D341Med (cell line): ENCODE data around the gene HADH.
A peak's percentile ranks its signal among the peaks of the same experiment; 100 is the strongest.

Experiments used
- DNase-seq: peaks from one replicate; pipeline ENCODE4 v3.0.0; 2012; ENCODE audit warnings: low spot score

Gene HADH

GRCh38 chr4:108058685-108059440 lies 69.2 kb downstream of the HADH start:
- DNase-seq = no peak

GRCh38 chr4:108060164-108060563 lies 70.5 kb downstream of the HADH start:
- DNase-seq = peak; percentile 61

- no peak for DNase-seq
These were observed 71.1 kb downstream of the HADH start for GRCh38 chr4:108060686-108061321.

DNA sequence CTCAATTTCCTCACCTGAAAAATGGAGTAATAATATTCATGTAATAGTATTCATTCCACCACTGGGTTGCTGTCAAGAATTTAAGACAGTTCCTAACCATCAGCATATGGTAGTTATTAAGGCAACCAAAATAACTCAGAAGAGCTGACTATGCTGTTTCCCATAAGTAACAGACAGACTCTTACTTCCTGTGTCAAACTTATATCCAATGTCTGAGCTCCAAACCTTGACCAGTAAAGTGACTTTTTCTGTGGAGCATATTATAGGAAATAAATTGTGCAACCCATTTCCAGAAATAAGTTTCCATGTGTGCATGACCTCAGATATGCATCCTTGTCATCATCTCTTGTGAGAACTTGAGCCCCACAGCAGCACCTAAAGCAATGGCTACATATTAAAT lies 78.8 kb downstream of the HADH start:
- DNase-seq = no peak

GRCh38 chr4:108070775-108071174 lies 81.1 kb downstream of the HADH start:
- DNase-seq = no peak

DNA sequence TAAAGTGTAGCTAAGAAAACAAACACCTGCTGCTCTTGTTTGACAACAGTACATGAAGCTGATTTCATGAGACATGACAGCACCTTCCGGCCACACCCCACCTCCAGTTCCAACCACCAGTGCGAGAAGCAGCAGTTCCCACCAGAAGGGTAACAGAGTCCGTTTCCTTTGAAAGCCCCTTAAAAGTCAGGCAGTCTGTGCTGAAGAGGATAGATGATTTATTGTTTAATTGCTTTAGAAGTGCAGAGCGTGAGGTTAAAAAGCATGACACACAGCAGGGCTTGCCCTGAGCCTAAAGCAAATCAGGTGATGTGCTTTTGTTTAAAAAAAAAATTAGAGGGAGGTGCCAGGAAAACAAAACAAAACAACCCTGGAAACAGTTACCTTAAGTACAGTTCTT lies 82.6 kb downstream of the HADH start:
- DNase-seq = no peak

DNA sequence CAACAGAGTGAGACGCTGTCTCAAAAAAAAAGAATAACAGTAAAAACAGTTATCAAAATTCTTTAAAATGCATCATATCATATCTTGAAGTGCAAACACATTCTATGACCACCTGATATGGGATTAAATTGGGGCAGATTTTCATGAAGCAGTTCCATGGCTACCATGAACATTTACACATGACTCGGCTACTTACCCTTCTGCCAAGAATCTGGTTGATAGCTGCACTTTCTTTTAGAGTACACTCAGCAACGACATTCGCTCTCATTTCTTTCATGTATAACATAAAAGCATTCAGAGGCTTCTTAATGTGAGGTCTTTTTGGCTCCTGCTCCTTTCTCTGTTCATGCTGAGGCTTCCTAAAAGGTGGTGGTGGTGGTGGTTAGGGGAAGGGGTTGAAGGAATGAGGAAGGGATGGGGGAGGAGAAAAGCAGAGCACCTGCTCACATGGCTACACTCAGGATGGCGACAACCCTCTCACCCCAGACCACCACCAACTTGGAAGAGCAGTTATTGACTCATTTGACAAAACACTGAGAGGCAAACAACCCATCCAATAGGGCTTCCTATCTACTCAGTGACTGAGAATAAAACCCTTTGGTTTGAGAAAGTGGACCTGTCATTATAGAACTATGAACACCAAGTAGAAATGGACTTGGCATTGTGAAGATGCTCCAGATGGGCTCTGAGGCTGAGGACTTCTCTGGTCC lies 88.5 kb downstream of the HADH start:
- no peak for DNase-seq

DNA sequence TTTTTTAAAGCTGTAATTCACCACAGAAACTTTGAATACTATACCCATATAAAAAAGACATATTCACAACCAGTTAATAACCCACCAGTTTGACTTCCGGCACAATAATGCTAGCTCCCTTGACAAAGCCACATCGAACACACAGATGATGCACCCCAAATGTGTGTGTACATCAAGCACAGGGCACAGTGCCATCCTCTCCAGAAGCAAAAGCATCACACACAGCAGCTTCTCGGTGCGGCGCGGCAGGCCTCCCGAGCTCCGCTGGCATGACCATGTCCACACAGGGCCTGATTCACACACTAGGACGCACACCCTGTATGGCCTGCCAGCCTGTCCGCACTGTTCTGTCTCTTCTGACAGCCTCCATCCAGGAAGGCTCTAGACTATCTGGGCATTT lies 91.1 kb downstream of the HADH start:
- no peak for DNase-seq

DNA sequence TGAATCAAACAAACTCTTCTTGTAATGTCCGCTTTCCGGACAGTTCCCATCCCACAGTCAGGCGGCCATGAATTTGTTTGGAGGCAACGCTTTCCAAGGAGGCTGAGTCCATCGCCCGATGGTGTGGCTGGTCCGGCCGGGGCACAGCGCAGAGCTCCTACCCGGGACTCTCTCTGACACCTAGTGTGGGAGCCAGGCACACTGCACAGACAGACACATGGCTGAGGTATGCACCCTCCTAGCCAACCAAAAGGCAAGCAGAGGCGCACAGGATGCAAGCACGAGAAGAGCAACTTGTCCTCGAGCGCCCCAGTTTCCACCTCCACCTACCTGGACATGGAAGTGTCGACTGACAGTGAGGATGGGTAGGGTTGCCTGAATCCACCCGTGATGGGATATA lies 91.6 kb downstream of the HADH start:
- DNase-seq = no peak
